Erythroblast (primary cell): ENCODE data around the gene THSD7A.

Experiments used
- GATA1 ChIP-seq: IDR thresholded peaks from 2 replicates; pipeline ENCODE4 v1.6.1; 2011; ENCODE audit warnings: low read depth, mild to moderate bottlenecking, control low read depth, low read length, moderate library complexity
- POLR2A ChIP-seq: IDR thresholded peaks from 2 replicates; pipeline ENCODE4 v1.6.1; 2011; ENCODE audit warnings: mild to moderate bottlenecking, low read length

DNA sequence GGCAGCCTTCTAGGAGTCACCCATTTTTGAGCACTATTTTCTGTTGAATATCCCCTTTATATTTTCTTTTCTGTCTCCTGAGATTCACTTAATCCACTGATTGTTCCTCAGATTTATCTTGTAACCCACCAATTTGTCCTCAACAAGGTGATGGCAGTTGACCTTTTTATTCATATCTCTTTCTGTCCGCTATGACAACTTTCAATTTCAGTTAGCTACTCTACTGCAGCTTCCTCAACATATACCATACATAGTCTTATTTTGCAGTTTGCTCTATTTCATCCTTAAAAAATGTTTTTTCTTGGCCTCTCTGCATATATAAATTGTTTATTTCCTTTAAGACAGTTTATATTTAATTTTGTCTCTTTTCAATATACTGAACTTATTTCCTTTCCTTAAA lies 101.3 kb downstream of the THSD7A start:
- no peak for TF ChIP-seq POLR2A
- TF ChIP-seq GATA1, result no peak
